ENCODE data around the gene LAMB3.

GRCh38 chr1:209657140-209657879 is 5.1 kb upstream of the LAMB3 start:
- TF ChIP-seq CTCF (IDR thresholded peaks at IDR 0.05) (no peak), POLR2A (IDR thresholded peaks at IDR 0.05) (no peak)

Data from adrenal gland (tissue), 5 donors.